HepG2 (cell line): Measurements from ENCODE around the gene UBE3D. TPM values are rescaled to one million over a fixed set of nuclear protein-coding genes. Genes with fewer than 3 reads are reported as not detected.

Source experiments
- ATAC-seq: fragments of 200-7000 bp; cut with Tn5 transposase; 3 replicates; pipeline ENCODE4 v1.9.1; 2020; ENCODE audit warnings: mild to moderate bottlenecking, moderate library complexity
- Bru-seq: library from RNA; stranded (reverse); fragments of 400-500 nt; gene quantifications from one replicate; lab custom pipeline; 2021; lab: Mats Ljungman, UMichigan
- BruChase-seq, 2 experiments: library from RNA; stranded (reverse); fragments of 400-500 nt; gene quantifications; one replicate each; lab custom pipeline; 2021; lab: Mats Ljungman, UMichigan
- BruUV-seq: library from RNA; stranded (reverse); fragments of 400-500 nt; replicated peaks from 2 replicates; lab custom pipeline; 2021; lab: Mats Ljungman, UMichigan
- CTCF ChIA-PET: fragments of 300-600 bp; formaldehyde crosslinking; extraction: SDS; loops from one replicate; lab custom pipeline; 2021; ENCODE audit warnings: low total read pairs, inconsistent platforms, low intra/inter-chr PET ratio; lab: Yijun Ruan, JAX
- POLR2A ChIA-PET: fragments of 350-600 bp; sonication (Branson Sonifier 250); formaldehyde crosslinking; loops from one replicate; lab custom pipeline; 2020; ENCODE audit warnings: antibody characterized with exemption, inconsistent platforms; lab: Yijun Ruan, JAX
- DNase-seq: peaks from one replicate; pipeline ENCODE4 v3.0.0-alpha.2; 2015; ENCODE audit warnings: low spot score
- FAIRE-seq: peaks from 3 replicates; lab custom pipeline; 2011; peaks lifted over from hg19 to GRCh38; lab: Jason Lieb, UNC
- H2AFZ ChIP-seq: one replicate; pipeline ENCODE4 v1.6.1; 2011; ENCODE audit warnings: low read length, inconsistent platforms
- H3K27ac ChIP-seq: fragments of 300-600 bp; 3 replicates; pipeline ENCODE4 v1.8.0; 2011; ENCODE audit warnings: mixed run types, mild to moderate bottlenecking, mixed read lengths, low read length, inconsistent platforms; ENCODE audit not compliant: insufficient read depth; ENCODE audit errors: extremely low read length
- H3K27me3 ChIP-seq, 2 experiments: fragments of 200-600 bp in 1 of 2; 2 replicates in 1 of 2; 3 replicates in 1 of 2; pipeline versions ENCODE4 v1.6.0 to v1.8.0; 2011; ENCODE audit warnings: low read length in 2 of 2, mild to moderate bottlenecking in 2 of 2, moderate library complexity in 2 of 2, inconsistent platforms in 1 of 2; ENCODE audit not compliant: insufficient read depth in 2 of 2, control insufficient read depth in 1 of 2
- H3K36me3 ChIP-seq, 2 experiments: fragments of 200-600 bp in 1 of 2; replicated peaks in 1 of 2; 2 replicates in 1 of 2; 3 replicates in 1 of 2; pipeline versions ENCODE4 v1.5.1 to v1.8.0; 2011; ENCODE audit warnings: low read length in 2 of 2, inconsistent platforms in 1 of 2; ENCODE audit not compliant: insufficient read depth in 2 of 2, control insufficient read depth in 1 of 2
- H3K4me1 ChIP-seq: 2 replicates; pipeline ENCODE4 v1.5.1; 2012; ENCODE audit warnings: low read length, inconsistent platforms; ENCODE audit not compliant: insufficient read depth
- H3K4me2 ChIP-seq: 2 replicates; pipeline ENCODE4 v1.6.0; 2011; ENCODE audit warnings: low read depth, low read length, inconsistent platforms
- H3K4me3 ChIP-seq, 3 experiments: fragments of 200-600 bp in 1 of 3; sonication (generic), shearing (Covaris generic) in 1 of 3; replicated peaks in 1 of 3; 2 replicates each; pipeline ENCODE4 v1.5.1; 2011 to 2016; ENCODE audit warnings: low read length in 3 of 3, inconsistent platforms in 2 of 3, low read depth in 2 of 3, mild to moderate bottlenecking in 2 of 3, control low read depth in 1 of 3, mixed read lengths in 1 of 3; ENCODE audit not compliant: insufficient read depth in 1 of 3
- H3K79me2 ChIP-seq: one replicate; pipeline ENCODE4 v1.6.1; 2011; ENCODE audit warnings: low read length, inconsistent platforms; ENCODE audit not compliant: insufficient read depth
- H3K9ac ChIP-seq: 2 replicates; pipeline ENCODE4 v1.6.0; 2011; ENCODE audit warnings: mild to moderate bottlenecking, low read depth, low read length, inconsistent platforms; ENCODE audit not compliant: insufficient read depth
- H3K9me3 ChIP-seq: 2 replicates; pipeline ENCODE4 v1.5.1; 2012; ENCODE audit warnings: mild to moderate bottlenecking, low read length
- H4K20me1 ChIP-seq: 2 replicates; pipeline ENCODE4 v1.6.0; 2011; ENCODE audit warnings: inconsistent platforms, mild to moderate bottlenecking, low read length, moderate library complexity; ENCODE audit not compliant: insufficient read depth
- HOXA3 ChIP-seq: sonication (generic); formaldehyde crosslinking; IDR thresholded peaks from 2 replicates; pipeline ENCODE4 v1.5.0; 2020; ENCODE audit warnings: missing genetic modification reagents
- JARID2 ChIP-seq: sonication (generic); formaldehyde crosslinking; IDR thresholded peaks from 2 replicates; pipeline ENCODE4 v1.8.1; 2023; ENCODE audit warnings: missing genetic modification reagents, inconsistent platforms; ENCODE audit not compliant: insufficient replicate concordance
- JUNB ChIP-seq: sonication (generic); formaldehyde crosslinking; IDR thresholded peaks from 2 replicates; pipeline ENCODE4 v1.8.0; 2022; ENCODE audit warnings: missing genetic modification reagents, mild to moderate bottlenecking, borderline replicate concordance
- KLF15 ChIP-seq: sonication (generic); formaldehyde crosslinking; IDR thresholded peaks from 2 replicates; pipeline ENCODE4 v1.8.1; 2023; ENCODE audit warnings: borderline replicate concordance, mild to moderate bottlenecking, inconsistent platforms, missing genetic modification reagents, mixed read lengths
- ZNF12 ChIP-seq: sonication (generic); formaldehyde crosslinking; IDR thresholded peaks from 2 replicates; pipeline ENCODE4 v1.5.0; 2020; ENCODE audit warnings: missing genetic modification reagents
- ZNF44 ChIP-seq: sonication (generic); formaldehyde crosslinking; IDR thresholded peaks from 2 replicates; pipeline ENCODE4 v1.5.1; 2020; ENCODE audit warnings: mild to moderate bottlenecking, missing genetic modification reagents
- ZNF512 ChIP-seq: sonication (generic); formaldehyde crosslinking; IDR thresholded peaks from 2 replicates; pipeline ENCODE4 v1.4.0; 2020; ENCODE audit warnings: mild to moderate bottlenecking, missing genetic modification reagents
- ZNF615 ChIP-seq: sonication (generic); formaldehyde crosslinking; IDR thresholded peaks from 2 replicates; pipeline ENCODE4 v1.5.0; 2020; ENCODE audit warnings: mild to moderate bottlenecking, missing genetic modification reagents, borderline replicate concordance
- ZNF746 ChIP-seq: sonication (generic); formaldehyde crosslinking; IDR thresholded peaks from 2 replicates; pipeline ENCODE4 v1.8.0; 2022; ENCODE audit warnings: mild to moderate bottlenecking, missing genetic modification reagents
- ZSCAN5A ChIP-seq: sonication (generic); formaldehyde crosslinking; IDR thresholded peaks from 2 replicates; pipeline ENCODE4 v1.8.0; 2022; ENCODE audit warnings: mild to moderate bottlenecking, missing genetic modification reagents, borderline replicate concordance
- ZXDC ChIP-seq: sonication (generic); formaldehyde crosslinking; IDR thresholded peaks from 2 replicates; pipeline ENCODE4 v1.5.0; 2020; ENCODE audit warnings: mild to moderate bottlenecking, missing genetic modification reagents
- WGBS: methylation state at CpG from one replicate; pipeline ENCODE4 v1.1.6; 2017; ENCODE audit warnings: low lambda C conversion rate; 5-methylcytosine and 5-hydroxymethylcytosine counted together
- in situ Hi-C: cut with HindIII; loops from 2 replicates; pipeline ENCODE4 v1.10.0; 2017; ENCODE audit warnings: low pct_unique_long_range_greater_than_20kb; ENCODE audit not compliant: extremely low pct_ligation_motif_present
- intact Hi-C: fragments of 100-400 bp; cut with micrococcal nuclease; formaldehyde crosslinking; loops from one replicate; pipeline ENCODE4 v1.10.0; 2022; ENCODE audit not compliant: unreplicated experiment
- long read RNA-seq, 2 experiments: library from RNA in 1 of 2; library from polyadenylated mRNA in 1 of 2; stranded (forward) in 1 of 2; unstranded in 1 of 2; transcript quantifications; one replicate each; pipeline ENCODE4 v2.0.0, GENCODE V29; 2019 to 2022
- polyA minus RNA-seq, 3 experiments: library from RNA; depleted of rRNA, polyadenylated mRNA; stranded (reverse); fragments of >200 nt; gene quantifications; 2 replicates each; pipeline ENCODE4 v1.2.3, GENCODE V29; 2011; ENCODE audit warnings: low replicate concordance in 1 of 3
- polyA plus RNA-seq, 8 experiments: library from polyadenylated mRNA; depleted of rRNA in 3 of 8; stranded (reverse) in 7 of 8; unstranded in 1 of 8; fragments of >200 nt; fragmentation: Illumina TruSeq in 4 of 8; extraction: Trizol in 4 of 8; gene quantifications; 2 replicates each; pipeline versions ENCODE4 v1.2.1 to v1.2.3, GENCODE V29; 2011 to 2016; ENCODE audit warnings: low read depth in 4 of 8, missing spikeins in 1 of 8, mixed read lengths in 1 of 8; ENCODE audit not compliant: insufficient read depth in 1 of 8
- total RNA-seq, 5 experiments: library from RNA; depleted of rRNA; stranded (reverse); fragments of >200 nt; fragmentation: Illumina TruSeq; extraction: Trizol; gene quantifications; 2 replicates each; pipeline ENCODE4 v1.2.3, GENCODE V29; 2016; ENCODE audit warnings: low read depth in 1 of 5

UBE3D gene
- total RNA-seq (2016; rRNA removed; fragmentation: Illumina TruSeq; extraction: Trizol) (11.4 and 12.3 TPM in 2 replicates), polyA plus RNA-seq (2011; rRNA removed) (3.4 and 5.1 TPM in 2 replicates), polyA minus RNA-seq (2011; rRNA and poly(A)+ RNA removed; ENCODE audit: low replicate concordance) (4.1 and 4.5 TPM in 2 replicates), Bru-seq, nascent RNA (percentile 64 among the genes with signal in this experiment), BruChase-seq, experiment 1, labeled RNA remaining after a 6-hour chase (percentile 53 among the genes with signal in this experiment), BruChase-seq, experiment 2, labeled RNA remaining after a 2-hour chase (percentile 60 among the genes with signal in this experiment)
- 14.8 and 15.3 TPM in 2 replicates for total RNA-seq (2016; cell fraction: cytosol; rRNA removed; fragmentation: Illumina TruSeq; extraction: Trizol; ENCODE audit: low read depth)
- 10.2 and 14.5 TPM in 2 replicates for total RNA-seq (2016; cell fraction: insoluble cytoplasmic fraction; rRNA removed; fragmentation: Illumina TruSeq; extraction: Trizol)
- 11.2 and 12.0 TPM in 2 replicates for total RNA-seq (2016; cell fraction: membrane; rRNA removed; fragmentation: Illumina TruSeq; extraction: Trizol)
- 19.3 and 19.9 TPM in 2 replicates for total RNA-seq (2016; cell fraction: nucleus; rRNA removed; fragmentation: Illumina TruSeq; extraction: Trizol)
- polyA plus RNA-seq (2011; cell fraction: cytosol; rRNA removed) = 2.8 and 3.6 TPM in 2 replicates
- polyA plus RNA-seq (2011; cell fraction: nucleus; rRNA removed) = 2.6 and 2.7 TPM in 2 replicates
- 4.1 and 4.3 TPM in 2 replicates for polyA plus RNA-seq (2012)
- 3.1 and 3.8 TPM in 2 replicates for polyA plus RNA-seq (2016; cell fraction: cytosol; fragmentation: Illumina TruSeq; extraction: Trizol; ENCODE audit: low read depth)
- 9.8 and 11.2 TPM in 2 replicates for polyA plus RNA-seq (2016; cell fraction: insoluble cytoplasmic fraction; fragmentation: Illumina TruSeq; extraction: Trizol; ENCODE audit: low read depth)
- polyA plus RNA-seq (2016; cell fraction: membrane; fragmentation: Illumina TruSeq; extraction: Trizol; ENCODE audit: low read depth) = 5.6 and 6.4 TPM in 2 replicates
- 6.4 and 7.3 TPM in 2 replicates for polyA plus RNA-seq (2016; cell fraction: nucleus; fragmentation: Illumina TruSeq; extraction: Trizol; ENCODE audit: insufficient read depth, low read depth)
- 3.8 and 4.3 TPM in 2 replicates for polyA minus RNA-seq (2011; cell fraction: cytosol; rRNA and poly(A)+ RNA removed)
- polyA minus RNA-seq (2011; cell fraction: nucleus; rRNA and poly(A)+ RNA removed) = 23.1 and 23.9 TPM in 2 replicates
- long read RNA-seq, experiment 1, partial matches to known transcripts = 0 of 8 reads
- long read RNA-seq, experiment 1, other reads (novel, unspliced or antisense) = 4 of 8 reads
- long read RNA-seq, experiment 2, partial matches to known transcripts = 0 of 8 reads
- long read RNA-seq, experiment 2, other reads (novel, unspliced or antisense) = 5 of 8 reads

- ChIA-PET CTCF (no interaction called here), POLR2A (interaction anchor here (1.1 to 1.9 kb wide), 3 partner anchors 128 to 818 kb away, joined by 6 to 43 read pairs (median 6); partner anchors contain the start of genes IBTK, PGM3 and RWDD2A)
- peak; percentile 87 for ATAC-seq
- Histone ChIP-seq H3K9me3 (no peaks in the 10 kb centered on the region), H3K79me2 (peaks cover 23% of the 10 kb centered on the region), H3K9ac (peak within 1 kb of the TSS; percentile 80), H4K20me1 (no peaks in the 10 kb centered on the region), H2AFZ (peak within 1 kb of the TSS; percentile 92), H3K27ac (peak within 1 kb of the TSS; percentile 74), H3K4me1 (peaks cover 30% of the 10 kb centered on the region), H3K36me3 (no peaks in the 10 kb centered on the region), H3K4me2 (peak within 1 kb of the TSS; percentile 89), H3K27me3 (no peaks in the 10 kb centered on the region; a peak in 1 of 5 replicates), H3K4me3 (peak within 1 kb of the TSS; percentile 68 to 85 (median 83))
- peak; percentile 81 for DNase-seq
- in situ Hi-C loops (loop anchor here (5.0 to 25.0 kb wide), 4 partner anchors 152 to 818 kb away; partner anchors contain the start of genes IBTK and PRSS35), intact Hi-C loops (loop anchor here (5.0 kb wide), 2 partner anchors 447 to 818 kb away; partner anchors contain the start of genes IBTK and PRSS35)
- 0% methylated on average over 13 of the region's 48 CpGs for WGBS
- BruUV-seq = no TSS peak
- FAIRE-seq = no peak
- TF ChIP-seq ZSCAN5A = peak; percentile 97; the same call in 1 of the 2 replicates
- TF ChIP-seq JARID2 = no peak
- TF ChIP-seq ZNF615 (CRISPR knock-in tag) = no peak
- TF ChIP-seq ZNF44 = peak; percentile 42; the same call in 1 of the 2 replicates
- TF ChIP-seq ZNF746 (CRISPR knock-in tag) = 0 out of 2 replicates have a peak, but pooled peaks have one; percentile 26
- TF ChIP-seq ZNF12 (CRISPR knock-in tag) = no peak
- no peak for TF ChIP-seq KLF15 (CRISPR knock-in tag)
- 0 out of 2 replicates have a peak, but pooled peaks have one; percentile 65 for TF ChIP-seq ZXDC
- no peak for TF ChIP-seq ZNF512 (CRISPR knock-in tag)
- TF ChIP-seq HOXA3 (CRISPR knock-in tag) = peak; percentile 74
- TF ChIP-seq JUNB (CRISPR knock-in tag) = no peak
Measured at GRCh38 chr6:83065511-83066192, at the start of gene UBE3D. UBE3D (minus strand) TSS chr6:83065841; CDS start chr6:83065718, 123 bp downstream.
